ENCODE results near the gene EXOC4. TPM values are rescaled to one million over a fixed set of nuclear protein-coding genes. Genes with fewer than 3 reads are reported as not detected.

EXOC4 gene
- total RNA-seq, 1 experiment from 2014 or later = 75.8 TPM

DNA sequence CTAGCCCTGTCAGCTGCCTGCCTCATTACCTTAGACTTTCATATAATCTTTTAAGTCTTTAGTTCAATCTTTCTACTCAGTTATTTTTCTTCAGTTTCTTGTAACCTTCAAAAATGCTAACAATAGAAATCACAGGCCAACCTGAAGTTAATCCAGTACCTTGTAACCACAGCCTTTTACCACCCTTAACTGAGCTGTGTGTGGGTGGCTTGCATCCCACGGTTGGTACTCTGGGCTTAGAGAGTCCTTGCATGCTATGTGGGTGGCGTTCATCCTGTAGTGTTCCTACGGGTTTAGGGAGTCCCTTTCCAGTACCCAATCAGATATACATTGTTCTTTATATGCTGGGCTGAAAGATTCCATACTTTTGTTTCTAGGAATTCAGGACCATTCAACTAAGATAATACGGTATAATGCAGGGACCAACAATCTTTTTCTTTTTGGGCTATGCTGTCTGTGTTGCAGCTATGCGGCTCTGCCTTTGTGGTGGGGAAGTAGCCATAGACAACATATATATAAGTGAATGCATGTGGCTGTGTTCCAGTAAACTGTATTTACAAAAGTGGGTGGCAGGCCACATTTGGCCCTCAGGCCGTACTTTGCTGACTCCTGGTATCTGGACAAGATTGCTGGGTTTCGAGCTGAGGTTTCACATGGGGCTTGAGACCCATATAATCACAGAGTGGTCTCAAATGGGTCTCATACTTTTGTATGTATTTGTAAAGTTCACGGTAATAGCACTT, 593.5 kb downstream of the EXOC4 start:
- H3K4me3 Mint-ChIP-seq = no peak overlapping the region
- no peaks in the 10 kb centered on the region for H3K79me1 ChIP-seq (ENCODE audit: insufficient read depth, low read depth, low read length, poor library complexity, severe bottlenecking)
- WGBS (ENCODE audit: extremely low coverage, insufficient read length, low lambda C conversion rate) = no CpG with 5 or more reads among the region's 8 CpGs
- H2BK5ac ChIP-seq (ENCODE audit: insufficient read length, low read length) = no peak overlapping the region
- no peak overlapping the region for H3T11ph ChIP-seq (ENCODE audit: low read length)
- H3K9ac ChIP-seq (ENCODE audit: extremely low read depth, insufficient read length, low read length) = no peak overlapping the region
- no peak overlapping the region for H2AK5ac ChIP-seq (ENCODE audit: insufficient read length, low read length)
- no peak for DNase-seq
- no peak overlapping the region for H3K27ac ChIP-seq (ENCODE audit: insufficient read length, low read depth, low read length)
- H2BK120ac ChIP-seq (ENCODE audit: low read depth, low read length, poor library complexity, severe bottlenecking) = no peak overlapping the region
- 0 out of 7 replicates have a peak overlapping the region, but pooled peaks of 1 of the 3 experiments have one; percentile 28 for H3K27ac Mint-ChIP-seq
- no peak overlapping the region for H2BK15ac ChIP-seq (ENCODE audit: low read depth, low read length)
- no peak overlapping the region for H4K8ac ChIP-seq (replicated peaks; ENCODE audit: insufficient read length, low read depth, low read length)
- H3K36me3 Mint-ChIP-seq (ENCODE audit: insufficient read depth in 1 of 3, low read depth in 3 of 3) = peaks cover 0 to 5% (median 0%) of the 10 kb centered on the region in 3 experiments; a peak in 1 of 7 replicates
- no peaks in the 10 kb centered on the region for H3K27me3 Mint-ChIP-seq (ENCODE audit: low read depth)
- no peaks in the 10 kb centered on the region for H3K27me3 ChIP-seq (ENCODE audit: insufficient read depth, low read length)
- 0 out of 4 replicates have a peak, but pooled peaks cover 3% of the 10 kb centered on the region in 2 experiments for H3K4me1 Mint-ChIP-seq
- H2AFZ ChIP-seq (ENCODE audit: low read length) = no peak overlapping the region
- no peak overlapping the region for H3K23ac ChIP-seq (ENCODE audit: insufficient read length, low read depth, low read length)
- no peak overlapping the region for H3K56ac ChIP-seq (ENCODE audit: insufficient read length, low read depth, low read length)
- H3K9me3 Mint-ChIP-seq = no peaks in the 10 kb centered on the region
- TF ChIP-seq, protein P1, sequence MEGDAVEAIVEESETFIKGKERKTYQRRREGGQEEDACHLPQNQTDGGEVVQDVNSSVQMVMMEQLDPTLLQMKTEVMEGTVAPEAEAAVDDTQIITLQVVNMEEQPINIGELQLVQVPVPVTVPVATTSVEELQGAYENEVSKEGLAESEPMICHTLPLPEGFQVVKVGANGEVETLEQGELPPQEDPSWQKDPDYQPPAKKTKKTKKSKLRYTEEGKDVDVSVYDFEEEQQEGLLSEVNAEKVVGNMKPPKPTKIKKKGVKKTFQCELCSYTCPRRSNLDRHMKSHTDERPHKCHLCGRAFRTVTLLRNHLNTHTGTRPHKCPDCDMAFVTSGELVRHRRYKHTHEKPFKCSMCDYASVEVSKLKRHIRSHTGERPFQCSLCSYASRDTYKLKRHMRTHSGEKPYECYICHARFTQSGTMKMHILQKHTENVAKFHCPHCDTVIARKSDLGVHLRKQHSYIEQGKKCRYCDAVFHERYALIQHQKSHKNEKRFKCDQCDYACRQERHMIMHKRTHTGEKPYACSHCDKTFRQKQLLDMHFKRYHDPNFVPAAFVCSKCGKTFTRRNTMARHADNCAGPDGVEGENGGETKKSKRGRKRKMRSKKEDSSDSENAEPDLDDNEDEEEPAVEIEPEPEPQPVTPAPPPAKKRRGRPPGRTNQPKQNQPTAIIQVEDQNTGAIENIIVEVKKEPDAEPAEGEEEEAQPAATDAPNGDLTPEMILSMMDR (conservative IDR thresholded peaks at IDR 0.05) = no peak
- H3K18ac ChIP-seq (ENCODE audit: insufficient read length, low read depth, low read length) = no peak overlapping the region
- H3K4ac ChIP-seq (ENCODE audit: low read depth, low read length) = no peak overlapping the region
- no peaks in the 10 kb centered on the region for H3K4me1 ChIP-seq (ENCODE audit: insufficient read depth, low read length)
- no peaks in the 10 kb centered on the region for H3K23me2 ChIP-seq (ENCODE audit: insufficient read length, low read depth, low read length, poor library complexity, severe bottlenecking)
- H2BK20ac ChIP-seq (ENCODE audit: low read depth, low read length, poor library complexity, severe bottlenecking) = no peak overlapping the region
- no peaks in the 10 kb centered on the region for H3K9me3 ChIP-seq (ENCODE audit: control insufficient read depth, low read depth, low read length)
- H2BK12ac ChIP-seq (ENCODE audit: insufficient read length, low read depth, low read length) = no peak overlapping the region
- H4K5ac ChIP-seq (ENCODE audit: insufficient read length, low read depth, low read length) = no peak overlapping the region
- no peaks in the 10 kb centered on the region for H4K20me1 ChIP-seq (ENCODE audit: control insufficient read depth, insufficient read depth, insufficient read length)
- H4K91ac ChIP-seq (ENCODE audit: insufficient read length, low read depth, low read length) = no peak overlapping the region
- no peaks in the 10 kb centered on the region; the same call in 1 of the 2 replicates for H3K79me2 ChIP-seq (ENCODE audit: insufficient read depth, low read length)
- no peak overlapping the region for H3K14ac ChIP-seq (ENCODE audit: insufficient read depth, low read length)
- no peak overlapping the region for H3K4me2 ChIP-seq (ENCODE audit: insufficient read depth, insufficient read length, low read length)
